T-helper 2 cell (primary cell): ENCODE results near the gene METRN.

Source experiments
- DNase-seq, 5 experiments: peaks; one replicate each; pipeline versions ENCODE4 v3.0.0 to v3.0.0-alpha.2; 2012 to 2022

The METRN gene

GRCh38 chr16:761625-762513, 47.0 kb downstream of the METRN start:
- DNase-seq, result no peak

- DNase-seq, result no peak
Measured at GRCh38 chr16:762595-763268, 47.8 kb downstream of the METRN start.

- no peak for DNase-seq
Measured at GRCh38 chr16:763369-764183, 48.7 kb downstream of the METRN start.

GRCh38 chr16:764184-764750, 49.3 kb downstream of the METRN start:
- DNase-seq, result no peak

GRCh38 chr16:764848-765487, 50.0 kb downstream of the METRN start:
- no peak for DNase-seq

GRCh38 chr16:765488-765865, 50.6 kb downstream of the METRN start:
- no peak for DNase-seq

GRCh38 chr16:766008-766819, 51.3 kb downstream of the METRN start:
- no peak for DNase-seq

- DNase-seq, result no peak
Measured at GRCh38 chr16:766820-767640, 52.1 kb downstream of the METRN start.

- DNase-seq, result no peak
Measured at GRCh38 chr16:767743-768235, 52.9 kb downstream of the METRN start.

- no peak for DNase-seq
Measured at GRCh38 chr16:768428-768827, 53.5 kb downstream of the METRN start.
